CD14-positive monocyte (primary cell): ENCODE results near the gene RTN1. TPM values are rescaled to one million over a fixed set of nuclear protein-coding genes. Genes with fewer than 3 reads are reported as not detected.

Source experiments
- DNase-seq, 3 donors: peaks; one replicate each; pipeline ENCODE4 v3.0.0-alpha.2; 2011 to 2022
- H2AFZ ChIP-seq: 2 replicates; pipeline ENCODE4 v1.6.0; 2012; ENCODE audit warnings: mild to moderate bottlenecking, low read depth, low read length, inconsistent platforms; ENCODE audit not compliant: insufficient read depth, poor library complexity, severe bottlenecking
- H3K27ac ChIP-seq, 2 donors: 1 replicate in 1 of 2; 2 replicates in 1 of 2; pipeline ENCODE4 v1.5.1; 2012 to 2013; ENCODE audit warnings: low read length in 2 of 2, control low read depth in 1 of 2, inconsistent platforms in 1 of 2, low read depth in 1 of 2, mild to moderate bottlenecking in 1 of 2
- H3K27me3 ChIP-seq, 2 donors: one replicate each; pipeline versions ENCODE4 v1.6.0 to v1.6.1; 2011 to 2013; ENCODE audit warnings: low read length in 2 of 2; ENCODE audit not compliant: control insufficient read depth in 2 of 2, insufficient read depth in 2 of 2
- H3K36me3 ChIP-seq, 2 donors: replicated peaks in 1 of 2; 1 replicate in 1 of 2; 2 replicates in 1 of 2; pipeline versions ENCODE4 v1.5.1 to v1.6.1; 2012 to 2013; ENCODE audit warnings: low read length in 2 of 2, control low read depth in 1 of 2, inconsistent platforms in 1 of 2, mild to moderate bottlenecking in 1 of 2; ENCODE audit not compliant: insufficient read depth in 2 of 2, control insufficient read depth in 1 of 2
- H3K4me1 ChIP-seq, 2 donors: 1 replicate in 1 of 2; 2 replicates in 1 of 2; pipeline versions ENCODE4 v1.5.1 to v1.6.1; 2012 to 2013; ENCODE audit warnings: low read length in 2 of 2, control low read depth in 1 of 2, inconsistent platforms in 1 of 2, mild to moderate bottlenecking in 1 of 2, moderate library complexity in 1 of 2; ENCODE audit not compliant: insufficient read depth in 2 of 2, control insufficient read depth in 1 of 2
- H3K4me2 ChIP-seq: replicated peaks from 2 replicates; pipeline ENCODE3; 2012; ENCODE audit warnings: low read length, moderate library complexity, mild to moderate bottlenecking; ENCODE audit not compliant: poor library complexity, severe bottlenecking; ENCODE audit errors: extremely low read depth
- H3K4me3 ChIP-seq, 3 experiments: fragments of 200-600 bp in 1 of 3; sonication (generic) in 1 of 3; replicated peaks in 1 of 3; 1 replicate in 2 of 3; 2 replicates in 1 of 3; pipeline ENCODE4 v1.5.1; 2011 to 2013; ENCODE audit warnings: low read length in 3 of 3, mild to moderate bottlenecking in 3 of 3, control low read depth in 2 of 3, low read depth in 2 of 3, inconsistent platforms in 1 of 3, moderate library complexity in 1 of 3
- H3K79me2 ChIP-seq: 2 replicates; pipeline ENCODE4 v1.6.0; 2012; ENCODE audit warnings: mild to moderate bottlenecking, control low read depth, inconsistent platforms, low read length, moderate library complexity; ENCODE audit not compliant: insufficient read depth
- H3K9ac ChIP-seq: 2 replicates; pipeline ENCODE4 v1.6.0; 2017; ENCODE audit warnings: low read length, mild to moderate bottlenecking; ENCODE audit not compliant: insufficient read depth, poor library complexity, severe bottlenecking
- H3K9me3 ChIP-seq, 2 donors: replicated peaks in 1 of 2; 1 replicate in 1 of 2; 2 replicates in 1 of 2; pipeline versions ENCODE4 v1.5.1 to v1.6.1; 2012 to 2013; ENCODE audit warnings: low read length in 2 of 2, control low read depth in 1 of 2; ENCODE audit not compliant: control insufficient read depth in 1 of 2, insufficient read depth in 1 of 2
- H4K20me1 ChIP-seq: 2 replicates; pipeline ENCODE4 v1.6.0; 2012; ENCODE audit warnings: mild to moderate bottlenecking, low read length, control low read depth, moderate library complexity; ENCODE audit not compliant: insufficient read depth
- H3K27ac Mint-ChIP-seq, 7 donors: one replicate each; pipeline ENCODE4 v1.8.0; 2020; ENCODE audit warnings: mild to moderate bottlenecking in 7 of 7, mixed read lengths in 7 of 7, moderate library complexity in 6 of 7, inconsistent platforms in 2 of 7
- H3K27me3 Mint-ChIP-seq, 3 donors: one replicate each; pipeline ENCODE4 v1.8.0; 2021 to 2022; ENCODE audit warnings: low read depth in 3 of 3, mild to moderate bottlenecking in 3 of 3, mixed read lengths in 3 of 3, moderate library complexity in 3 of 3, inconsistent platforms in 1 of 3
- H3K36me3 Mint-ChIP-seq, 2 donors: one replicate each; pipeline ENCODE4 v1.8.0; 2020; ENCODE audit warnings: mixed read lengths in 2 of 2, inconsistent platforms in 1 of 2, mild to moderate bottlenecking in 1 of 2
- H3K4me1 Mint-ChIP-seq: one replicate; pipeline ENCODE4 v1.8.0; 2020; ENCODE audit warnings: mild to moderate bottlenecking, mixed read lengths
- H3K4me3 Mint-ChIP-seq, 2 donors: one replicate each; pipeline ENCODE4 v1.8.0; 2020; ENCODE audit warnings: mild to moderate bottlenecking in 2 of 2, mixed read lengths in 2 of 2, moderate library complexity in 1 of 2
- H3K9me3 Mint-ChIP-seq, 7 donors: one replicate each; pipeline ENCODE4 v1.8.0; 2020 to 2022; ENCODE audit warnings: mixed read lengths in 7 of 7, mild to moderate bottlenecking in 6 of 7, moderate library complexity in 6 of 7, inconsistent platforms in 2 of 7
- CTCF ChIP-seq: fragments of 200-600 bp; IDR thresholded peaks from one replicate; pipeline ENCODE4 v1.8.0; 2022; ENCODE audit warnings: antibody characterized with exemption, mild to moderate bottlenecking
- WGBS: methylation state at CpG from one replicate; pipeline ENCODE4 v1.1.5; 2013; ENCODE audit warnings: missing lambda C conversion rate; ENCODE audit not compliant: insufficient coverage; 5-methylcytosine and 5-hydroxymethylcytosine counted together
- intact Hi-C, 2 donors: fragments of 100-400 bp; cut with micrococcal nuclease; formaldehyde crosslinking; loops; one replicate each; pipeline versions ENCODE4 v1.15.0 to v1.15.1; 2023
- polyA plus RNA-seq, 3 donors: library from polyadenylated mRNA; depleted of rRNA in 1 of 3; unstranded in 2 of 3; stranded (reverse) in 1 of 3; fragments of 300-500 nt in 2 of 3; fragments of >200 nt in 1 of 3; fragmentation: Illumina TruSeq in 2 of 3; gene quantifications; 1 replicate in 2 of 3; 2 replicates in 1 of 3; pipeline ENCODE4 v1.2.3, GENCODE V29; 2012 to 2021

Gene RTN1
- polyA plus RNA-seq, 3 donors: 40.2 to 75.1 (median 55.0) TPM

- no peak for DNase-seq
- H3K27ac ChIP-seq: no peak overlapping the region
- H3K4me1 ChIP-seq: no peaks in the 10 kb centered on the region
- no peaks in the 10 kb centered on the region for H3K4me1 Mint-ChIP-seq
- H3K27ac Mint-ChIP-seq: no peak overlapping the region
- no peaks in the 10 kb centered on the region for H3K36me3 ChIP-seq
- TF ChIP-seq CTCF: no peak
- no CpG with 5 or more reads among the region's 2 CpGs for WGBS
- peaks cover 0 to 2% (median 1%) of the 10 kb centered on the region in 3 donors for H3K27me3 Mint-ChIP-seq
- no peak overlapping the region for H3K4me2 ChIP-seq
- intact Hi-C loops: no loop called here
- no peak overlapping the region for H3K9ac ChIP-seq
- H3K4me3 ChIP-seq: no peak overlapping the region
- H3K9me3 Mint-ChIP-seq: peaks cover 0 to 2% (median 0%) of the 10 kb centered on the region in 7 donors
- H3K79me2 ChIP-seq: no peaks in the 10 kb centered on the region
- no peaks in the 10 kb centered on the region for H3K36me3 Mint-ChIP-seq
- H4K20me1 ChIP-seq: peaks cover 94% of the 10 kb centered on the region
- H3K27me3 ChIP-seq: no peaks in the 10 kb centered on the region
- no peak overlapping the region for H3K4me3 Mint-ChIP-seq
- H2AFZ ChIP-seq: no peak overlapping the region
- H3K9me3 ChIP-seq: no peaks in the 10 kb centered on the region
Observed at GRCh38 chr14:59782760-59783159, 87.8 kb downstream of the RTN1 start.

- no peak overlapping the region for H3K4me3 Mint-ChIP-seq
Observed at GRCh38 chr14:59777006-59777579, 93.5 kb downstream of the RTN1 start.

More at GRCh38 chr14:59777006-59777579, 93.5 kb downstream of the RTN1 start:
- H3K27ac Mint-ChIP-seq: no peak overlapping the region
- no peaks in the 10 kb centered on the region for H3K79me2 ChIP-seq
- no peak overlapping the region for H3K4me3 ChIP-seq
- H3K4me1 Mint-ChIP-seq: peaks cover 8% of the 10 kb centered on the region
- no peaks in the 10 kb centered on the region for H3K9me3 ChIP-seq
- H3K27me3 ChIP-seq: no peaks in the 10 kb centered on the region
- H3K36me3 Mint-ChIP-seq: peaks cover 0 to 2% of the 10 kb centered on the region in 2 donors
- TF ChIP-seq CTCF: no peak
- intact Hi-C loops: no loop called here
- 100% methylated on average over 2 of the region's 4 CpGs for WGBS
- peaks cover 0 to 2% (median 0%) of the 10 kb centered on the region in 7 donors for H3K9me3 Mint-ChIP-seq
- peaks cover 65% of the 10 kb centered on the region for H4K20me1 ChIP-seq
- no peak overlapping the region for H2AFZ ChIP-seq
- H3K27me3 Mint-ChIP-seq: no peaks in the 10 kb centered on the region
- H3K27ac ChIP-seq: no peak overlapping the region
- no peak for DNase-seq
- H3K36me3 ChIP-seq: no peaks in the 10 kb centered on the region
- H3K4me1 ChIP-seq: peaks cover 7 to 9% of the 10 kb centered on the region in 2 donors
- H3K9ac ChIP-seq: no peak overlapping the region
- H3K4me2 ChIP-seq: no peak overlapping the region
